ENCODE results near the gene UBE2QL1.

UBE2QL1 gene

GRCh38 chr5:6430418-6431028 is 18.1 kb upstream of the UBE2QL1 start:
- DNase-seq (ENCODE audit: low spot score): no peak

- DNase-seq (ENCODE audit: low spot score): no peak
Observed at GRCh38 chr5:6431214-6432195, 17.2 kb upstream of the UBE2QL1 start.

- DNase-seq (ENCODE audit: low spot score): no peak
Observed at GRCh38 chr5:6432206-6432605, 16.5 kb upstream of the UBE2QL1 start.

- DNase-seq (ENCODE audit: low spot score): no peak
Observed at GRCh38 chr5:6434731-6435130, 13.9 kb upstream of the UBE2QL1 start.

- no peak for DNase-seq (ENCODE audit: low spot score)
Observed at GRCh38 chr5:6435356-6435755, 13.3 kb upstream of the UBE2QL1 start.

GRCh38 chr5:6436715-6437331 is 11.8 kb upstream of the UBE2QL1 start:
- DNase-seq (ENCODE audit: low spot score): no peak

GRCh38 chr5:6439588-6440550 is 8.8 kb upstream of the UBE2QL1 start:
- DNase-seq (ENCODE audit: low spot score): no peak

- no peak for DNase-seq (ENCODE audit: low spot score)
Observed at GRCh38 chr5:6442333-6442732, 6.3 kb upstream of the UBE2QL1 start.

- DNase-seq (ENCODE audit: low spot score): no peak
Observed at GRCh38 chr5:6443326-6443725, 5.3 kb upstream of the UBE2QL1 start.

- no peak for DNase-seq (ENCODE audit: low spot score)
Observed at GRCh38 chr5:6446042-6446441, 2.6 kb upstream of the UBE2QL1 start.

GRCh38 chr5:6446626-6447309 is 1.9 kb upstream of the UBE2QL1 start:
- no peak for DNase-seq (ENCODE audit: low spot score)

- no peak for DNase-seq (ENCODE audit: low spot score)
Observed at GRCh38 chr5:6447384-6448140, 1.1 kb upstream of the UBE2QL1 start.

- DNase-seq (ENCODE audit: low spot score): no peak
Observed at GRCh38 chr5:6448141-6448491, 543 bp upstream of the UBE2QL1 start.

GRCh38 chr5:6449465-6450158 is 953 bp downstream of the UBE2QL1 start:
- DNase-seq (ENCODE audit: low spot score): no peak

- no peak for DNase-seq (ENCODE audit: low spot score)
Observed at GRCh38 chr5:6450319-6450833, 1.7 kb downstream of the UBE2QL1 start.

- no peak for DNase-seq (ENCODE audit: low spot score)
Observed at GRCh38 chr5:6452622-6453504, 4.2 kb downstream of the UBE2QL1 start.

- DNase-seq (ENCODE audit: low spot score): no peak
Observed at GRCh38 chr5:6453937-6454560, 5.4 kb downstream of the UBE2QL1 start.

GRCh38 chr5:6454628-6455053 is 6.0 kb downstream of the UBE2QL1 start:
- DNase-seq (ENCODE audit: low spot score): no peak
